H4 (cell line): ENCODE results near the gene NFS1. TPM values are rescaled to one million over a fixed set of nuclear protein-coding genes. Genes with fewer than 3 reads are reported as not detected.

Experiments
- total RNA-seq: library from RNA; depleted of rRNA; stranded (reverse); fragments of >200 nt; shearing (Covaris generic); gene quantifications from 2 replicates; pipeline ENCODE4 v1.2.3, GENCODE V29; 2014; rRNA removed

Gene NFS1
- total RNA-seq, 1 experiment from 2014 or later, result 42.0 TPM

Other genes starting within 250 kb of the NFS1 start
- 11.5 and 15.3 TPM in 2 replicates for gene CEP250, start 243.8 kb downstream of the NFS1 start, total RNA-seq
- gene C20orf173, start 169.7 kb downstream of the NFS1 start, total RNA-seq, result not detected in 2 replicates
- gene ERGIC3, start 157.3 kb downstream of the NFS1 start, total RNA-seq, result 503 and 555 TPM in 2 replicates
- gene SPAG4, start 83.5 kb downstream of the NFS1 start, total RNA-seq, result 0.45 TPM in 1 of 2 replicates, not detected in the other
- 174 and 204 TPM in 2 replicates for gene CPNE1, start 34.5 kb downstream of the NFS1 start, total RNA-seq
- 37.1 and 62.3 TPM in 2 replicates for gene RBM12, start 34.5 kb downstream of the NFS1 start, total RNA-seq
- 392 and 407 TPM in 2 replicates for gene ROMO1, start 53 bp upstream of the NFS1 start, total RNA-seq
- gene RBM39, start 42.9 kb upstream of the NFS1 start, total RNA-seq, result 162 and 164 TPM in 2 replicates
- 12.0 and 15.0 TPM in 2 replicates for gene PHF20, start 72.7 kb upstream of the NFS1 start, total RNA-seq